Common myeloid progenitor, CD34-positive (primary cell): ENCODE data around the gene KCNMA1.
A peak's percentile ranks its signal among the peaks of the same experiment; 100 is the strongest.

Experiments used
- CTCF ChIA-PET: fragments of 350-600 bp; sonication (Branson Sonifier 250); formaldehyde crosslinking; loops from one replicate; lab custom pipeline; 2021; ENCODE audit warnings: antibody characterized with exemption; lab: Charles Lee
- POLR2A ChIA-PET: fragments of 350-600 bp; sonication (Branson Sonifier 250); formaldehyde crosslinking; loops from one replicate; lab custom pipeline; 2021; ENCODE audit warnings: antibody characterized with exemption; lab: Charles Lee
- DNase-seq, 3 donors: peaks; one replicate each; pipeline versions ENCODE4 v3.0.0 to v3.0.0-alpha.2; 2013
- H3K27ac ChIP-seq, 2 experiments: 1 replicate in 1 of 2; 2 replicates in 1 of 2; pipeline ENCODE4 v1.7.0; 2013; ENCODE audit warnings: inconsistent platforms in 2 of 2, low read length in 2 of 2, mild to moderate bottlenecking in 2 of 2, low read depth in 1 of 2, moderate library complexity in 1 of 2; ENCODE audit not compliant: severe bottlenecking in 2 of 2, insufficient read depth in 1 of 2, poor library complexity in 1 of 2
- H3K27me3 ChIP-seq, 5 experiments: replicated peaks in 2 of 5; 1 replicate in 3 of 5; 2 replicates in 2 of 5; pipeline versions ENCODE4 v1.6.1 to v1.7.0; 2013; ENCODE audit warnings: low read length in 4 of 5, mild to moderate bottlenecking in 2 of 5, moderate library complexity in 2 of 5, inconsistent platforms in 1 of 5; ENCODE audit not compliant: insufficient read depth in 5 of 5, control insufficient read depth in 4 of 5
- H3K36me3 ChIP-seq, 4 experiments: 1 replicate in 2 of 4; 2 replicates in 2 of 4; pipeline versions ENCODE4 v1.6.1 to v1.7.0; 2013; ENCODE audit warnings: low read length in 3 of 4, control low read depth in 1 of 4, mild to moderate bottlenecking in 1 of 4; ENCODE audit not compliant: control insufficient read depth in 4 of 4, insufficient read depth in 4 of 4
- H3K4me1 ChIP-seq, 4 experiments: 1 replicate in 3 of 4; 2 replicates in 1 of 4; pipeline versions ENCODE4 v1.6.1 to v1.7.1; 2013; ENCODE audit warnings: low read length in 3 of 4, mild to moderate bottlenecking in 3 of 4, control low read depth in 1 of 4, inconsistent platforms in 1 of 4, moderate library complexity in 1 of 4; ENCODE audit not compliant: control insufficient read depth in 4 of 4, insufficient read depth in 4 of 4; ENCODE audit errors: control extremely low read depth in 1 of 4
- H3K4me3 ChIP-seq, 7 experiments: 1 replicate in 4 of 7; 2 replicates in 3 of 7; pipeline versions ENCODE4 v1.5.1 to v1.7.0; 2013; ENCODE audit warnings: mild to moderate bottlenecking in 7 of 7, low read length in 6 of 7, moderate library complexity in 6 of 7, inconsistent platforms in 2 of 7, low read depth in 2 of 7, control low read depth in 1 of 7; ENCODE audit not compliant: insufficient read depth in 4 of 7, control insufficient read depth in 1 of 7; ENCODE audit errors: extremely low read depth in 1 of 7
- H3K9me3 ChIP-seq, 5 experiments: 1 replicate in 4 of 5; 2 replicates in 1 of 5; pipeline versions ENCODE4 v1.6.1 to v1.7.1; 2013; ENCODE audit warnings: low read length in 4 of 5, mild to moderate bottlenecking in 2 of 5, inconsistent platforms in 1 of 5, low read depth in 1 of 5, moderate library complexity in 1 of 5; ENCODE audit not compliant: control insufficient read depth in 4 of 5, insufficient read depth in 2 of 5; ENCODE audit errors: control extremely low read depth in 1 of 5
- WGBS: methylation state at CpG from one replicate; pipeline ENCODE4 v1.1.5; 2013; ENCODE audit not compliant: insufficient coverage; 5-methylcytosine and 5-hydroxymethylcytosine counted together

KCNMA1 gene

DNA sequence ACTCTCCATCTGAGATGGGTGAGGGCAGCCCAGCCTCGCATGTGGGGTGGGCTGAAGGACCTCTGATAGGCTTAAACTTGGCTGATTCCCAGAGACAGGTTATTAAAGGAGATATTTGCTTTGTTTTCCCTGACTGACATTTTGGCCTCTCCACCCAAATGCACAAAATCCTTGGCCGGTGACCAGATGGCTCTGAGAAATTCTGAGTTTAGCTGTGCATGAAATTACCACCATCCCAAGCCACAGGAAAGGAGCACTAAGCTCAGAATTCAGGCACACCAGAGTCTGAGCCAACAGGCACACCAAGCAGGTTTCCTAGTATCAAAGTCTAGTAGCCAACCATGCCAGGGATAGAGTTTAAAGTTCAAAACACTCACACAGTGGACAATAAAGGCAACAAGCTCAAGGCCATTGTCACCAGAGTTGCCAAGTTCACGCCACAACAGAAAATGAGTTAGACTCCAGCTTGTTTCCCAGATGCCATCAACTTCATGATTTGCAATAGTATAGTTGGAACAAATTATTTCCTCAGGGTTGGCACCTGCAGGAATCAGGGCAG, 387.6 kb downstream of the KCNMA1 start:
- no peak overlapping the region for H3K4me3 ChIP-seq
- ChIA-PET POLR2A (no interaction called here), CTCF (interaction anchor here (0.8 to 7.5 kb wide), 13 partner anchors 8 to 464 kb away, joined by 3 to 88 read pairs (median 3); no protein-coding TSS in a partner anchor)
- peaks cover 0 to 2% (median 0%) of the 10 kb centered on the region in 5 experiments for H3K27me3 ChIP-seq
- DNase-seq: no peak
- no peaks in the 10 kb centered on the region for H3K9me3 ChIP-seq
- peaks cover 0 to 19% (median 4%) of the 10 kb centered on the region in 4 experiments for H3K4me1 ChIP-seq
- 94% methylated on average over 2 of the region's 3 CpGs for WGBS
- no peaks in the 10 kb centered on the region for H3K36me3 ChIP-seq
- no peak overlapping the region for H3K27ac ChIP-seq

DNA sequence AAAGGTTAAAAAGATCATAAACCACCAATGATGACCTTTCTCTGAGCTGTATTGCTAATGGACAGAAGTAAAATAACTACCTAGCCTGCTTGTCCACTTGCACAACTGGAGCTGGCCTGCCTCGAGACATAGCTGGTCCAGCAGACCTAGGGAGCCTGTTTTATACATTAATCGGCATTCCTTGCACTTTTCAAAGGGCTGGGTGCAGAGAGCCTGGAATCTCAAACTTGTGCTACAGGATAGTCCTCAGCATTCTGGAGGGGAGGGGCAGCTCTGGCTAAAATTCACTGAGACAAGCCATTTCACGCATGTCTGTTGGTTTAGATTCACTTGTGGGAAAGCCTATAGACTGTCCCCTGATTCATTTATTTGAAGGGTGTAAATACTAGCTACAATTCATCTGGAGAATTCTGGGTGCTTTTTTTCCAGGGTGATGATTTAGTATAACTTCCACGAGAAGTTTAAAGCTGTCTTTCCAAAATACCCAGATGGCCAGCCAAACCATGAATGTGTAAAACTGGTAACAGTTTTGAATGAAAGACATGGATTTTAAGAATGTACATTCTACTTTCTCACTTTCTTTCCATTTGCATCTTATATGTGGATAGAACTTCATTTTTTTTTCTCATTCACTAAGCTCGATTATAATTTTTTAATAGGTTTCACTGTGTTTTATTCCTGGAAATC, 389.4 kb downstream of the KCNMA1 start:
- DNase-seq: no peak
- H3K27ac ChIP-seq: no peak overlapping the region
- ChIA-PET POLR2A (no interaction called here), CTCF (interaction anchor here (0.7 to 7.5 kb wide), 6 partner anchors 11 to 395 kb away, joined by 3 to 88 read pairs (median 6); no protein-coding TSS in a partner anchor)
- no peak overlapping the region for H3K4me3 ChIP-seq
- H3K9me3 ChIP-seq: no peaks in the 10 kb centered on the region
- peaks cover 0 to 20% (median 4%) of the 10 kb centered on the region in 4 experiments for H3K4me1 ChIP-seq
- H3K27me3 ChIP-seq: no peaks in the 10 kb centered on the region
- no peaks in the 10 kb centered on the region for H3K36me3 ChIP-seq
- 94% methylated on average over 3 of the region's 5 CpGs for WGBS

DNA sequence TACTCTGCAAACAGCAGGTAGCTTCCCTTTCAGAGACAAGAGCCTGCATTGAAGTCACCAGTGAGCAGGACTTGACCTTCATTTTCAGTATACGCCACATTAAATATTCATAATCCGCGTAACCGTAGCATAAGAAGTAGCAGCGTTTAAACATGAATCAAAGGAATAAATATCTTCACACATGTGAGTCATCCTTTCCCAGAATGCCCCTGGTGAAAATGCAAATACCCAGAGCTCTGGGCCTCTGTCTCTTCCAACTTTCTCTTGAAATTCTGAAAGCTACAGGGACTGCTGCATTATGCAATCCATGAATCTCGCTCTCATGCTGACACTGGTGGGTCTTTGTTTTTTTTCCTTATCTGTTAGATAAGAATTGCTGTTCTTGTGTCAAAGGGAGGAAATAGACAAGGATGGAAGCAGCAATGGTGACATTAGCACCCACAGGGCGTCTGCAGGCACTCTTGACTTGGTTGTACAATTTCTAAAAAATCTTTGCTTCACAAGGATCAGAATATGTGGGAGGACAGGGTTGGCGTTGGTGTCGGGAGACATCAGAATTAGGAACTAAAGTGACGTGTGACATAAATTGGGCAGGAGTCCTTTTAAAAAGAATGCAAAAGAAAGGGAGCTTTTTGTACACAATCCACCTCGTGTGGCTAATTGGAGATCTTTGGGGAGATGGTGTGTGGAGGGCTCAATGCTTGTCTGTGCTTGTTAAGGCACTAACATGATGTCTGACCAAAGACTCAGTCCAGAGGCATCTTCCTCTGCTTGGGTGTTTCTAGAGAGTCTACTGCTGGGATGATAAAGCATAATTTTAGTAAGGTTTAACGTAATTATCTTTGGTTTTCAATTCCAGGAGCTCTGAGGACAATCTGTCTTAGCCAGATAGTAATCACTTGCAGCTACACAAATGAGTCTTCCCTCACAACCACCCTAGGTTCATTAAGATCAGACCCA, 390.3 kb downstream of the KCNMA1 start:
- Histone ChIP-seq H3K36me3 (no peaks in the 10 kb centered on the region), H3K4me3 (no peak overlapping the region), H3K9me3 (no peaks in the 10 kb centered on the region), H3K27me3 (no peaks in the 10 kb centered on the region), H3K27ac (no peak overlapping the region), H3K4me1 (peaks cover 0 to 27% (median 4%) of the 10 kb centered on the region in 4 experiments)
- ChIA-PET POLR2A (no interaction called here), CTCF (interaction anchor here (1.3 to 7.5 kb wide), 4 partner anchors 10 to 396 kb away, joined by 3 to 88 read pairs (median 10); no protein-coding TSS in a partner anchor)
- WGBS: 95% methylated on average over 10 of the region's 12 CpGs
- DNase-seq: peak in 2 of 3 donors; percentile 18 to 20

DNA sequence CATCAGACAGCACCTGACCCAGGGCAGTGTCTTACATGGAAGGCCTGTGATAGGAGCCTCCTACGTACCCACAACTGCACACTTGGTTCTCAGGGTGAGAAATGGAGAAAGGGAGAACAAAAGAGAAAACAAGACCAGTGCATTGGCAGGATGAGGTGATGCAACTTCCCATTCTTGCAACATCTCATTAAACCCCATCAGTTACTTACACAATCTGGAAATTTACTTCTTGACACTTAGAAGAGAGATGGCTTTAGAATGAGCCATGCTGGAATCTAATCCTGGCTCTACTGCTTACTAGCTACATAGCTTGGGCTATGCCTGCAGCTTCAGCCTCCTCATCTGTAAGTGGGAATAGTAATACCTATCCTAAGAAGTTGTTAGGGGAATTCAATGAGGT, 391.7 kb downstream of the KCNMA1 start:
- 100% methylated on average over 1 of the region's 1 CpG for WGBS
- POLR2A ChIA-PET: no interaction called here
- no peak overlapping the region for H3K27ac ChIP-seq
- H3K36me3 ChIP-seq: no peaks in the 10 kb centered on the region
- H3K27me3 ChIP-seq: no peaks in the 10 kb centered on the region
- H3K4me1 ChIP-seq: peaks cover 0 to 27% (median 4%) of the 10 kb centered on the region in 4 experiments
- no peaks in the 10 kb centered on the region for H3K9me3 ChIP-seq
- no peak overlapping the region for H3K4me3 ChIP-seq
- DNase-seq: peak in 2 of 3 donors; percentile 55 to 60
- CTCF ChIA-PET: interaction anchor here (1.4 to 7.5 kb wide), 2 partner anchors 11 to 397 kb away, joined by 4 to 88 read pairs; no protein-coding TSS in a partner anchor

DNA sequence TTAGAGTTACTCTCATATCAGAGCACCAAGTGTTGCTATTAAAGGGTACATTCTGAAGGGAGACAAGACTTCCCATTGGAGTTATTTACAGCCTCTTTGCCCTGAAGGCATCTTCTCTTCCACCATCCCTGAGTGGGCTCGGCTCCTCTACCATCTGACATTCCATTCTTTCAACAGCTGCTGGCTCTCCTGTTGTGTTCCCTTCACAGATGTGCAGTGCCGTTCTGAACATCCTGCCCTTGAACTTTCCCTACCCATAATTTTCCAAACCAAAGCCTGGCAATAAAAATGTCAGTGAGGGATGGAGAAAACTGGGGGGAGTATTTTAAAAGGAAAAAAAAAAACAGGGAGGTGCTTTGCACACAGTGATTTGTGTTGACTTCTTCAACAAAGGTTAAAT, 392.9 kb downstream of the KCNMA1 start:
- Histone ChIP-seq H3K36me3 (no peaks in the 10 kb centered on the region), H3K4me3 (no peak overlapping the region), H3K4me1 (peaks cover 0 to 27% (median 4%) of the 10 kb centered on the region in 4 experiments), H3K27me3 (no peaks in the 10 kb centered on the region), H3K27ac (no peak overlapping the region), H3K9me3 (no peaks in the 10 kb centered on the region)
- DNase-seq: no peak
- ChIA-PET POLR2A (interaction anchor here (0.6 kb wide), 1 partner anchor 368 kb away, joined by 3 read pairs; no protein-coding TSS in a partner anchor), CTCF (interaction anchor here (1.6 to 7.5 kb wide), 2 partner anchors 71 to 398 kb away, joined by 5 to 88 read pairs; no protein-coding TSS in a partner anchor)
- WGBS: no CpG with 5 or more reads among the region's 2 CpGs

DNA sequence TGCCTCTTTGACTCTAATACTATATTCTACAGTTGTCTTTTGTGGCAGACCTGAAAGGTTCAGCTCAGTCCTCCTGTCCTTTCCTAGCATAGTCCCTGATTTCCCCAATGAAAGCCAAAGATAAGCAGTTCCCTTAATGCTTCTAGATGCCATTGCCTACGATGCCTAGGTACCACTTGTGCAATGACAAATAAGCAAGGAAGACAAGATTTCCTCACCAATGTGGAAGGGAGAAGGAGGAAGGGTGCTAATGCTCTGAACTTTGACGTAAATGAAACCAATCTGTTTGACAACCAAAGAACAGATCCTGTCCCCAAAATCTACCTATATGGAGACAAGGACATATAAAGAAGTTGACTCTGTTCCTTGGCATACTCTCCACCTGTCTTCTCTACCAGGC, 393.3 kb downstream of the KCNMA1 start:
- H3K9me3 ChIP-seq: no peaks in the 10 kb centered on the region
- no peak overlapping the region for H3K27ac ChIP-seq
- H3K36me3 ChIP-seq: no peaks in the 10 kb centered on the region
- no peaks in the 10 kb centered on the region for H3K27me3 ChIP-seq
- ChIA-PET POLR2A (interaction anchor here (0.6 kb wide), 1 partner anchor 368 kb away, joined by 3 read pairs; no protein-coding TSS in a partner anchor), CTCF (interaction anchor here (1.6 to 7.5 kb wide), 2 partner anchors 71 to 399 kb away, joined by 5 to 88 read pairs; no protein-coding TSS in a partner anchor)
- H3K4me1 ChIP-seq: peaks cover 0 to 27% (median 4%) of the 10 kb centered on the region in 4 experiments
- H3K4me3 ChIP-seq: no peak overlapping the region
- WGBS: no CpG with 5 or more reads among the region's 2 CpGs
- DNase-seq: no peak
